H1 (cell line): ENCODE data around the gene PTGDR2. TPM values are rescaled to one million over a fixed set of nuclear protein-coding genes. Genes with fewer than 3 reads are reported as not detected.

ENCODE experiments used
- BCL11A ChIP-seq, 2 experiments: IDR thresholded peaks; one replicate each; pipeline ENCODE4 v1.6.1; 2011; ENCODE audit warnings: low read depth in 2 of 2, low read length in 2 of 2, mild to moderate bottlenecking in 2 of 2
- CEBPB ChIP-seq: IDR thresholded peaks from 2 replicates; pipeline ENCODE4 v1.6.1; 2012; ENCODE audit warnings: low read depth, low read length
- CHD1 ChIP-seq: IDR thresholded peaks from 2 replicates; pipeline ENCODE4 v1.6.1; 2012; ENCODE audit warnings: low read depth, low read length, improper control_type of control experiment
- EZH2 ChIP-seq: fragments of 200-600 bp; sonication (generic); IDR thresholded peaks from 2 replicates; pipeline ENCODE4 v1.7.1; 2012; ENCODE audit warnings: low read depth, mild to moderate bottlenecking, moderate library complexity, low read length, inconsistent platforms; ENCODE audit not compliant: severe bottlenecking
- NANOG ChIP-seq: IDR thresholded peaks from 2 replicates; pipeline ENCODE4 v1.6.1; 2011; ENCODE audit warnings: low read length, low read depth, mild to moderate bottlenecking, inconsistent platforms; ENCODE audit not compliant: insufficient read depth, poor library complexity, severe bottlenecking
- SP2 ChIP-seq: IDR thresholded peaks from 2 replicates; pipeline ENCODE4 v1.6.1; 2012; ENCODE audit warnings: mild to moderate bottlenecking, low read length, inconsistent platforms
- SRF ChIP-seq: IDR thresholded peaks from 2 replicates; pipeline ENCODE4 v1.6.1; 2011; ENCODE audit warnings: mild to moderate bottlenecking, low read depth, low read length, moderate library complexity
- YY1 ChIP-seq: IDR thresholded peaks from 2 replicates; pipeline ENCODE4 v1.6.1; 2011; ENCODE audit warnings: low read depth, mild to moderate bottlenecking, low read length
- polyA plus RNA-seq, 7 experiments: library from polyadenylated mRNA; depleted of rRNA in 3 of 7; stranded (reverse) in 5 of 7; unstranded in 2 of 7; fragments of >200 nt in 5 of 7; fragments of 200-250 nt in 2 of 7; gene quantifications; 1 replicate in 5 of 7; 2 replicates in 1 of 7; 4 replicates in 1 of 7; pipeline versions ENCODE4 v1.2.1 to v1.2.3, GENCODE V29; 2011 to 2013; ENCODE audit warnings: missing spikeins in 2 of 7, mixed read lengths in 2 of 7
- total RNA-seq: library from RNA; stranded (reverse); fragmentation: NEBNext Ultra II Directional; extraction: Animal tissue kit (Norgen Biotek cat#: 25700); gene quantifications from 2 replicates; pipeline ENCODE4 v1.2.1, GENCODE V29; 2021
- TF ChIP-seq, protein P1 (sequence below): IDR thresholded peaks from 2 replicates; pipeline ENCODE4 v1.6.1; 2012; ENCODE audit warnings: inconsistent platforms

PTGDR2 gene
- total and polyA plus RNA-seq, 2 of the 8 experiments (the other 6 are each of a cell fraction or from before 2014, with no cell fraction given), result 0.20 TPM; not detected in 1

DNA sequence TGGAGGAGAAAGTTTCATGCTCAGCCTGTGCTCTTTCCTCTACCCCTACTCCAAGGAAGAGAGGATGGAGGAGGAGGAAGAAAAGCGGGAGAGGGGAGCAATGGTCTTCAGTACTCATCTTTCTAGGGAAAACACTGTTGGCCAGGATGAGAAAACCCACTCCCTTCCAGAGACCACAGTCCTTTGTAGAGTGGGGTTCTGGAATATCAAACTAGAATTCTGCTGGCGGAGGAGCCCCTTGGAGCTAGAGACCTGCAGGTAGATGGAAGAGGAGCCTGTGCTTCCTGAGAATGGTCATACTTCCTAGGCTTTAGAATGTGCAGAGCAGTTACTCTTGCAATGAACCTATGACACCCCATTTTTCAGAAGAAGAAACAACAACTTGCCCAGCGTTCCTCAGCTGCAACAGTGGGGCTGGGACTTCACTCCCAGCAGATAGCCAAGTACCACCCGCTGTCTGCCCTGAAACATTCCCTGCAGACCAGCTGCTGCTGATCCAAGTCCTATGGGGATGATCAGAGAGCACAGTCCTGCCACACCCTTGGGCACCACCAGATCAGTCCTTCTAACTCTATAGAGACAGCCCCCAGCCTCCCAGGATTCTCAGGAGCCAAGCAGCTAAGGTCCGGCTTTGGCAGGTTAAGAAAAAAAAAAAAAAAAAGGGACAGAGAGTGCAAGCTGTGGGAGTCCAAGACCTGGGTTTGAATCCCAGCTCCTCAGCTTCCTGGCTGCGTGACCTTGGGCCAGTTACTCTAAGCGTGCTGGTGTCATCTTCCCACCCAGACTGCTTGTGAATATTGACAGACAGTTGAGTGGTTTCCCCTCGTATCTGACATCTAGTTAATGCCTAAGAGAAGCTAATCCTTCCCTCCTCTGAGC is 664 bp downstream of the PTGDR2 start (continued):
- TF ChIP-seq YY1, result no peak
- TF ChIP-seq SRF, result no peak
- TF ChIP-seq NANOG, result no peak
- no peak for TF ChIP-seq CEBPB
- TF ChIP-seq, protein P1, sequence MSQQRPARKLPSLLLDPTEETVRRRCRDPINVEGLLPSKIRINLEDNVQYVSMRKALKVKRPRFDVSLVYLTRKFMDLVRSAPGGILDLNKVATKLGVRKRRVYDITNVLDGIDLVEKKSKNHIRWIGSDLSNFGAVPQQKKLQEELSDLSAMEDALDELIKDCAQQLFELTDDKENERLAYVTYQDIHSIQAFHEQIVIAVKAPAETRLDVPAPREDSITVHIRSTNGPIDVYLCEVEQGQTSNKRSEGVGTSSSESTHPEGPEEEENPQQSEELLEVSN, result no peak
- TF ChIP-seq EZH2, result no peak
- no peak for TF ChIP-seq CHD1
- no peak for TF ChIP-seq SP2
- no peak for TF ChIP-seq BCL11A (IDR thresholded peaks at IDR 0.05; ENCODE audit: low read depth in 2 of 2, low read length in 2 of 2)
